Stromal cell of bone marrow (primary cell): Measurements from ENCODE around the gene ADGRG6.

ENCODE experiments used
- DNase-seq: peaks from one replicate; pipeline ENCODE4 v3.0.0-alpha.2; 2012; ENCODE audit warnings: low read depth

ADGRG6 gene

GRCh38 chr6:142376800-142377496, 75.1 kb downstream of the ADGRG6 start:
- no peak for DNase-seq

- DNase-seq, result no peak
These were observed 75.7 kb downstream of the ADGRG6 start for GRCh38 chr6:142377497-142377848.

DNA sequence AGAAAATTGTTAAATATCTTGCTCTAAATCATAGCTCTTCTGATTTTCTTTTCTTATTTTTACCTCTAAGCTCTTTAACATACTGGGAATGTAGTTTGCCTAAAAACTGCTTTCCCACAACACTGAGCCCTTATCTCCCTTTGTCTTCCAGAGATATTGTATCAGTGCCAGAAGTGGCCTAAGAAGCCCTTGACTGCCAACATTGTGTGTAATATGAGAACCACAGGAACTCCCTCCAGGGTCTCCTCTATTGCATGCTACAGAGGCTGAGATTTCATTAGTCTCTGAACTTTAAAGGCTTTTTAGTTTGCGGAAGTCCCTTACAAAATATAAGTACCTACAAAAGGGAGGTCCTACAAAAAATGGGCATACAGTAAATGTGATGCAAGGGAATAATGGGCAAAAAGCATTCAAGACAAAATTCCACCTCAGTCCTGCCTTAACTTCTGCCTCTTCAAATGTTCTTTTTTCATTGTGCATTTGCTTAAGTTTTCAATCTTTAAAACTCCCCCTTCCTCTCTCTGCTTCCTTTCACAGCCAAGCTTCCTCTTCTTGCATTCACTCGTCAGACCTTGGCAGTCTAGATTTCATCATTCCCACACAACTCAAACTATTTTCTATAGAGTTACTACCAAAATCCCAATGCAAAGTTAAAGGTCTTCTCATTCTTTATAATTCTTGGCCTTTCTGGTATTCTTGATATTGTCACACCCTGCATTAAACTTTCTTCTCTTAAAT, 76.5 kb downstream of the ADGRG6 start:
- no peak for DNase-seq

GRCh38 chr6:142380626-142381025, 78.8 kb downstream of the ADGRG6 start:
- DNase-seq, result no peak

GRCh38 chr6:142381181-142381580, 79.4 kb downstream of the ADGRG6 start:
- no peak for DNase-seq

GRCh38 chr6:142381845-142382378, 80.1 kb downstream of the ADGRG6 start:
- no peak for DNase-seq

GRCh38 chr6:142384519-142385254, 82.9 kb downstream of the ADGRG6 start:
- DNase-seq, result no peak

- no peak for DNase-seq
These were observed 83.5 kb downstream of the ADGRG6 start for GRCh38 chr6:142385352-142385751.

DNA sequence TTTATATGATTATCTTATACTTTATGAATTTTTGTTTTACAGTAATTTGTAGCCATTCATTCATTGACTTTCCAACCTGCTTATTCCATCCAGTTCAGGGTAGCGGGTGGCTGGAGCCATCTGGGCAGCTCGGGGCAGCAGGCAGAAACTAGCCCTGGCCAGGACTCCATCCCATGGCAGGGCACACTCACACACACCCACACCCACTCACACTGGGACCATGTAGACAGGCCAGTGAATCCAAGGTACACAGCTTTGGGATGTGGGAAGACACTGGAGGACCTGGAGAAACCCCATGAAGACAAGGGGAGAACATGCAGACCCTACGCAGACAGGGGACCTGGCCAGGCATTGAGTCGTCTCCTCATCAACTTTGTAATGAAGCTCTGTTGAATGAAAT, 84.8 kb downstream of the ADGRG6 start:
- no peak for DNase-seq

DNA sequence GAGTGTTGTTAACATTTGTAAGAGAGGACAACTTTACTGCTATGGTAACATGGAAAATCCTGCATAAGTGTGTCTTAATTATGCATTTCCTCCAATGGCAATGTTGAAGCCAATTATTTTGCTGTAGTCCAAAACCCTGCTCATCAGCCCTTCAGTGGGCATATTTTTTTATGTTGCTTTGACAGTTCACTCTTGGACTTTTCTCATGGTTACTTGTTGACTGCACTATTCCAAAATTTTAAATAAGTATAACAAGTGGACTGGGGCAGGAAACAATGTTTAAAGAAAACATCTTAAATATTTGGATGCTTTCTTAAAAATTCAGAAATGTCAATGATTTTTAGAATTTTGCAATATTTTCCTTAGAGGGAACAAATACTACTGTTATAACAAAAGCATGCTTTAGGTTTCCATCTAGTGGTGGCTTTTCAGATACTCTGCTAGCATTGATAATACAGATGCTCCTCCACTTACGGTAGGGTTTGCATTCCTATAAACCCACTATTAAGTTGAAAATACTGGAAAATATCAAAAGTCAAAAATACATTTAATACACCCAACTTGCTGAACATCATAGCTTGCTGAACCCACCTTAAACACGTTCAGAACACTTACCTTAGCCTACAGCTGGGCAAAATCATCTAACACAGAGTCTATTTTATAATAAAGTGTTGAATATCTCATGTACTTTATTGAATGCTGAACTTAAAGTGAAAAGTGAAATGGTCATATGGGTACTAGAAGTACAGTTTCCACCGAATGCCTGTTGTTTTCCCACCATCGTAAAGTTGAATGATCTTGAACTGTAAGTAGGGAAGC, 86.4 kb downstream of the ADGRG6 start:
- DNase-seq, result peak; percentile 48

GRCh38 chr6:142395266-142395665, 93.5 kb downstream of the ADGRG6 start:
- DNase-seq, result no peak

DNA sequence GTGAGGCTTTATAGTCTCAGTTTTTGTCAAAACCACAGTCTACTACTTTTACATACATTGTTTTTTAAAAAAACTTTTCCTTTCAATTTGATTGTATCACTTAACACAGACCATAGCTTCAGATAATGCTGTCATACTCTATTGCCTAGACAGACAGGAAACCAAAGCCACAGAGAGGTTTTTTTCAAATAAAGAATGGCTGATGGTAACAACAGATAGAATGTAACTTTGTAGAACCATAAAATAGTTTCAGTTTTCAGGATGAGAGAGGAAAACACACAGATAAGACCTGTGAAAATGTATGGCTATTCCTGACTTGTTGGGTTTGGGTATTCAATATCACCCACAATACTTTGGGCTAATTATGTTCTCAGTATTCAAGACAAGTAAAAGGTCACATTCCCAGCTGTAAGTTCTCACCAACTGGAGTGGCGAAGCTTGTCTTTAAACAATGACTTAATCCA, 94.0 kb downstream of the ADGRG6 start:
- DNase-seq, result no peak

DNA sequence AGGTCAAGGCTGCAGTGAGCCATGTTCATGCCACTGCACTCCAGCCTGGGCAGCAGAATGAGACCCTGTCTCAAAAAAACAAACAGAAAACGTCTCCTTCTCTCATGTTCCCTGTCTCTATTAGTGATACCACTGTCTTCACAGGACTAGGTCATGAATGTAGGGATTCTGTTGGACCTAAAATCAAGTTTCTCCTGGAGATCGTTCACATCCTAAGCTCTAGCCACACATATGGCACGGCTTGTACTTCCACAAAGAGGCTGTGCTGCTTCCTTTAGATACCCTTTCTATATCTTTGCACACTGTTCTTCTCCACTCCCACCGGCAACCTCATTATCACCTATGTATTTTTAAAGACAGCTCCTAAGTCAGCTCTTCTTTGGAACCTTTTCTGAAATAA, 96.5 kb downstream of the ADGRG6 start:
- no peak for DNase-seq

DNA sequence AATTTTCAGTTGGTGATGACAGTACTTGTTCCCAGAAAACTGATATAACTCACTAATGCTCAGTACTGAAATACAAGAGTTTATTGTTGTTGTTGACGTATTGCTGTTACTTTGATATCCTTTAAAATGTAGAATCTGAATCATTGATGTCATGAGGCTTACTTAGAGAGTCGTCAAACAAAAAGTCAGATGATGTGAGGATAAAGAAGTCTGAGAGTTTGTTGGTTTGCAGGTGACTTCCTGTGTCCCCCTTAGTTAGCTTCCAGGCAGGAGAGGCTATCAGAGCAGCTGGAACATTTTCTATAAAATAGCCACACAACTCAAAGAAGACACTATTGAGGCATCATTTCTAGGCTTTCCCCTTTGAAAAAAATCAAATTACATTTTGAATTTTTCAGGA, 97.9 kb downstream of the ADGRG6 start:
- no peak for DNase-seq

GRCh38 chr6:142400495-142400894, 98.7 kb downstream of the ADGRG6 start:
- DNase-seq, result no peak

DNA sequence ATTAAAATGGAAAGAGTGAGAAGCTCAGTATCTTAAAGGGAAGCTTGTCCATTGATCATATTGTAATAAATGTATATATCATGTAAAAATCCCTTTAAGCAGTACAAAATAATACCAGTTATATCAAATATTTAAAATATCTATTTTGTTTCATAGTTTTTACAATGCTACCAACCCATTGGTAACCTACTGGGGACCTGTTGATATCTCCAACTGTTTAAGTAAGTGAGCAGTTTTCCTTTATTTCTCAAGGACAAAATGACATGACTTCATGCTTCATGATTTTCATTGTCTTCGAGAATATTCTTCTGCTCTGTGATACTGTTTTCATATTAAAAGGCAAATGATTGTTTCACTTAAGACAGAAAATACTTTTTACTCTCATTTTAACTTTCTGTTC, 100.0 kb downstream of the ADGRG6 start:
- no peak for DNase-seq

GRCh38 chr6:142404751-142405150, 102.9 kb downstream of the ADGRG6 start:
- no peak for DNase-seq

- no peak for DNase-seq
These were observed 104.3 kb downstream of the ADGRG6 start for GRCh38 chr6:142406131-142406530.

DNA sequence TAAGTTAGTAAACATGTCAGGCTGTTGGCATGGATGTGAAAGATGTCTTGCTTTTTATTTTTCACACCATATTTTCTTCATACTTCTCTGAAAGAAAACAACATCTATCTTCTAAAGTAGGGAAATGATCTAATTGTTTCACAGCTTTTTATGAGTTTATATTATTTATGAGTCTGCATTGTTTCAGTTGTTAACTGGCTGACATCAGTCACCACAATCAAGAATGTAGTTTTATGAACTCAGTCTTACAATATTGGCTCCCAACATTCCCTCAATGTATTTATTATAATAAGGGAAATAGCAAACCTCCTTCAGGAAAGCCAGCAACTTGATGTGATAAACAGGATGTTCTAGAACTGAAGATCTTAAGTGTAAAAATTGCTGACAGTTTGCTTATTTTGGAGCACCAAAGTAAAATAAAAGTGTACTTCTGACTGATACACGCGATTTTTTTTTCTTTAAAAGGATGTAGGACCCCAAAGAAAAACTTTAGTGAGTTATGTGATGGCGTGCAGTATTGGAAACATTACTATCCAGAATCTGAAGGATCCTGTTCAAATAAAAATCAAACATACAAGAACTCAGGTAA, 106.0 kb downstream of the ADGRG6 start:
- no peak for DNase-seq

DNA sequence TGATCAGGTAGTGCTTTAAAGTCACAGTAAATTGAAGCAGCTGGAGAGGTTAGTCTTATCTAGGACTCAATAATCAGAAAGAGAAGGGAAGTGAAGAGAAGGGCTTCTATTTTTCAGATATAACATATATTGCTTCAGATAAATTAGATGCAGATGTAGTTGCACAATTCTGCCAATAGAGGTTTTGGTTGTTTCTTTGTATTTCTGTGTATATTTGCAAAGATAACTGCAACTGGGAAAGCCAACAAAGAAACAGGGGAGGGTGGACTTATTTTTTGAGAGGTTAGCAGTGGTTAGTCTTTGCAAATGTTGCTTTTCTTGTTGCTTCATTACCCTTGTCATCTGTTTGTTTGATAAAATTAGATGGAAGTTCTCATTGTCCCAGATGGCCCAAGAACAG, 106.6 kb downstream of the ADGRG6 start:
- no peak for DNase-seq

- DNase-seq, result no peak
These were observed 108.0 kb downstream of the ADGRG6 start for GRCh38 chr6:142409794-142410193.

GRCh38 chr6:142411145-142411544, 109.3 kb downstream of the ADGRG6 start:
- no peak for DNase-seq
